Fibroblast of skin of left biceps (primary cell): Measurements from ENCODE around the gene RACGAP1.

Experiments used
- DNase-seq, 2 experiments: peaks; one replicate each; pipeline ENCODE4 v3.0.0-alpha.2; 2013; ENCODE audit warnings: low read depth in 2 of 2

Gene RACGAP1

DNA sequence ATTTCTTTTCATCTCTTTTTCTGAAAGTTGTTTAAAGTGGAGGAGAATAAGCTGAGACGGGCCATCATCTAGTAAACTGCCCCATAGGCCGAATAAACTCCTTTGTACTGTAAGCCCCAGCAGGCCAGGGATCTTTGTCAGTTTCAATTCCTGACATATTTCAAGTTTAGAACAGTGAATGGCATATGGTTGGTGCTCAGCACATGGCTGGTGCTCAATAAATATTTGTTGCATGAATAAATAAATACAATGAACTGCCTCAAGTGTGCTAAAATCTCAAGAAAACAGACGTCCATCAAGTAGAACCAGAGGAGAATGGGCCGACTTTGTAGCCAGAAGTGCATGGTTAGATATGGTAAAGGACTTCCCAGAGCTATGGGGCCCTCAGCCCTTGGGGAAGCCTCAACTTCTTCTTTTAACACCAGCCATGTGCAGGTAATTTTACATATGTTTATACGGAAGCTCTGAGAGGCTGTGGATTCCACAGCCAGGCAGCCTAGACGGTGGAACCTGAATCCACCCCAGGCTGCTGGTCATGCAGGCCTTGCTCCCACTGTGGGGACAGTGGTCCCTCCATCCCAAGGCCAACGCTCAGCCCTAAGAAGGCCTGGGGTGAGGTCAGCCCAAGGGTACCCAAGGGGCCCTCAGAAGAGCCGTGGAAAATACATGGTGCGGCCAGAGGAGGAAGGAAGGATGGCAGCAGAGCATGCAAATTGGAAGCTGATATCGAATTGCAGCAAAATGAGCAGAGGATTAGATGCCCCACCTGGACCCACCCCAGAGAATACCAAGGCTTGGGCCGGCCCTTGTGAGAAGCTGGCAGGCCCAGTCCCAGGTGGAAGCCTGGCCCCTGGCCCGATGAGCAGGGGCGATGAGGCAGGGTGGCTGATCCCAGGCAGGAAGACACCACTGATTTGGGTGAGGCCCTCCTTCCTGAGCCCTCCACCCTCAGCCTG is 83.5 kb downstream of the RACGAP1 start:
- no peak for DNase-seq

DNA sequence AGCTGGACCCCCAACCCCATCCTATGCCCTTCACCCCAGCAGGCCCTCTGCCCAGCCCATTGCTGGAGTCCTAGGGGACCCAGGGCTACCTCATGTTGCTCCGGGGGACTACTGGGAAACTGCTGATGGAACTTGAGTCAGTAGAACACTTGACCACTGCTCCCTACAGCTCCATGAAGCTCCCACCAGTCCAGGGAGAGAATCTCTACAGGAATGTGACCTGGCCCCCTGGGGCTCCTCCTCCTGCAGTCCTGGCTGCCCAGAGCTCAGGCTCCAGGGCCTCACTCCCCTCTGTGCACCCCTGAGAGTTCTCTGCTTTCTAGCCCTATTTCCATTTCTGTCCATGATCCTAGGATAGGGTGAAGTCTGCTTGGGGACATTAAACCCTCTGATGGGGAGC is 85.6 kb downstream of the RACGAP1 start:
- DNase-seq: no peak

DNA sequence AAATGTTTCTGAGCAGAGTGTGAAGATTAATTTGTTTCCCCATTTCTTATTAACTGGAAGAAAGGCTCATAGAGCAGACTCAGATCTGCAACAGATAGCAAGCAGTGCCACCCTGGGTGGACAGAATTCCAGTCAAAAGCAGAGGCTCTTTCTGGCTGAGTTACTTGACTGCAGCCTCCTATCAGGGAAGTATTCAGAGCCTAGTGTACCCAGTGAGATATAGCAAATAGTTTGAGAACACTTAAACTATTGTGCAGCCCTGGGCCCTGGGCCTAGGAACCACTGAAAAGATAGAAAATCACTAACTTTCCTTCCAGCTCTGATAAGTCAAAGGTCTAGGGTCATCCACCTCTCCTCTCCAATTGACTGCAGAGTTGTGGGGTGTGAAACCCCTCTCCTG is 86.0 kb downstream of the RACGAP1 start:
- DNase-seq: no peak
